ENCODE measurements around the gene TLE6. TPM values are rescaled to one million over a fixed set of nuclear protein-coding genes. Genes with fewer than 3 reads are reported as not detected.

The TLE6 gene
- polyA plus RNA-seq, 3 donors, result not detected

GRCh38 chr19:2950286-2951124, 26.9 kb upstream of the TLE6 start:
- Histone ChIP-seq H2AFZ (ENCODE audit: insufficient read depth, low read depth, low read length, poor library complexity, severe bottlenecking) (peak overlapping the region; percentile 85), H3K4me3 (replicated peaks in 1 of 3; ENCODE audit: low read depth in 2 of 3, low read length in 3 of 3) (peak overlapping the region; percentile 55 to 90 (median 62)), H3K9ac (ENCODE audit: insufficient read depth, low read length, poor library complexity, severe bottlenecking) (peak overlapping the region; percentile 77), H3K36me3 (replicated peaks in 1 of 2; ENCODE audit: control insufficient read depth in 1 of 2, insufficient read depth in 2 of 2, low read length in 2 of 2) (no peaks in the 10 kb centered on the region), H3K4me2 (replicated peaks; ENCODE audit: extremely low read depth, low read length, poor library complexity, severe bottlenecking) (peak overlapping the region; percentile 82), H3K27ac (ENCODE audit: low read depth in 1 of 2, low read length in 2 of 2) (peak overlapping the region; percentile 90 to 94), H3K9me3 (replicated peaks in 1 of 2; ENCODE audit: control insufficient read depth in 1 of 2, insufficient read depth in 1 of 2, low read length in 2 of 2) (no peaks in the 10 kb centered on the region), H3K79me2 (ENCODE audit: insufficient read depth, low read length) (peaks cover 16% of the 10 kb centered on the region), H3K27me3 (ENCODE audit: control insufficient read depth in 2 of 2, insufficient read depth in 2 of 2, low read length in 2 of 2) (no peaks in the 10 kb centered on the region), H4K20me1 (ENCODE audit: insufficient read depth, low read length) (no peaks in the 10 kb centered on the region), H3K4me1 (ENCODE audit: control insufficient read depth in 1 of 2, insufficient read depth in 2 of 2, low read length in 2 of 2) (peaks cover 16 to 19% of the 10 kb centered on the region in 2 donors)
- peaks cover 2 to 3% of the 10 kb centered on the region in 2 donors for H3K36me3 Mint-ChIP-seq
- H3K9me3 Mint-ChIP-seq, result peaks cover 0 to 4% (median 2%) of the 10 kb centered on the region in 7 donors
- DNase-seq, result peak; percentile 99
- no peak for TF ChIP-seq CTCF (IDR thresholded peaks at IDR 0.05)
- H3K27me3 Mint-ChIP-seq (ENCODE audit: low read depth in 3 of 3), result peaks cover 0 to 5% (median 0%) of the 10 kb centered on the region in 3 donors
- H3K27ac Mint-ChIP-seq, result peak overlapping the region; percentile 97 to 99 (median 99)
- 0% methylated on average over 31 of the region's 53 CpGs for WGBS (ENCODE audit: insufficient coverage)
- intact Hi-C loops (cut with micrococcal nuclease), result loop anchor here in 1 of 2 donors (1.0 to 10.0 kb wide), 2 partner anchors 154 to 235 kb away; partner anchors contain the start of gene NCLN
- H3K4me3 Mint-ChIP-seq, result peak overlapping the region; percentile 95 to 97
- H3K4me1 Mint-ChIP-seq, result peaks cover 14% of the 10 kb centered on the region

- WGBS (ENCODE audit: insufficient coverage), result 95% methylated on average over 3 of the region's 9 CpGs
- TF ChIP-seq CTCF (IDR thresholded peaks at IDR 0.05), result no peak
Observed at GRCh38 chr19:2952953-2953481, 24.3 kb upstream of the TLE6 start.

More at GRCh38 chr19:2952953-2953481, 24.3 kb upstream of the TLE6 start:
- no peak overlapping the region for H3K4me3 ChIP-seq (replicated peaks in 1 of 3; ENCODE audit: low read depth in 2 of 3, low read length in 3 of 3)
- H3K27me3 ChIP-seq (ENCODE audit: control insufficient read depth in 2 of 2, insufficient read depth in 2 of 2, low read length in 2 of 2), result no peaks in the 10 kb centered on the region
- H3K9ac ChIP-seq (ENCODE audit: insufficient read depth, low read length, poor library complexity, severe bottlenecking), result no peak overlapping the region
- no peaks in the 10 kb centered on the region for H4K20me1 ChIP-seq (ENCODE audit: insufficient read depth, low read length)
- peaks cover 0 to 5% (median 0%) of the 10 kb centered on the region in 7 donors for H3K9me3 Mint-ChIP-seq
- H3K36me3 ChIP-seq (replicated peaks in 1 of 2; ENCODE audit: control insufficient read depth in 1 of 2, insufficient read depth in 2 of 2, low read length in 2 of 2), result no peaks in the 10 kb centered on the region
- peaks cover 2 to 6% (median 6%) of the 10 kb centered on the region in 3 donors for H3K27me3 Mint-ChIP-seq (ENCODE audit: low read depth in 3 of 3)
- no peak overlapping the region for H2AFZ ChIP-seq (ENCODE audit: insufficient read depth, low read depth, low read length, poor library complexity, severe bottlenecking)
- DNase-seq, result no peak
- H3K27ac Mint-ChIP-seq, result no peak overlapping the region
- H3K4me1 Mint-ChIP-seq, result peaks cover 12% of the 10 kb centered on the region
- H3K79me2 ChIP-seq (ENCODE audit: insufficient read depth, low read length), result peaks cover 16% of the 10 kb centered on the region
- H3K4me1 ChIP-seq (ENCODE audit: control insufficient read depth in 1 of 2, insufficient read depth in 2 of 2, low read length in 2 of 2), result peaks cover 14 to 15% of the 10 kb centered on the region in 2 donors
- no peak overlapping the region for H3K27ac ChIP-seq (ENCODE audit: low read depth in 1 of 2, low read length in 2 of 2)
- no peak overlapping the region for H3K4me2 ChIP-seq (replicated peaks; ENCODE audit: extremely low read depth, low read length, poor library complexity, severe bottlenecking)
- no peaks in the 10 kb centered on the region for H3K9me3 ChIP-seq (replicated peaks in 1 of 2; ENCODE audit: control insufficient read depth in 1 of 2, insufficient read depth in 1 of 2, low read length in 2 of 2)
- intact Hi-C loops (cut with micrococcal nuclease), result loop anchor here in 1 of 2 donors (10.0 kb wide), 1 partner anchor 152 kb away; no protein-coding TSS in a partner anchor
- peaks cover 2 to 3% of the 10 kb centered on the region in 2 donors for H3K36me3 Mint-ChIP-seq
- H3K4me3 Mint-ChIP-seq, result no peak overlapping the region
